Measurements from ENCODE around the gene POU5F2. TPM values are rescaled to one million over a fixed set of nuclear protein-coding genes. Genes with fewer than 3 reads are reported as not detected.

Gene POU5F2
- polyA plus RNA-seq, 2 of the 4 experiments (the other 2 are of a cell fraction), result 0.10 TPM; not detected in 1

- FAIRE-seq, result no peak
- WGBS (ENCODE audit: missing lambda C conversion rate), result 47% methylated on average over 4 of the region's 4 CpGs
These were observed 24.2 kb downstream of the POU5F2 start for GRCh38 chr5:93717162-93717561.

GRCh38 chr5:93716453-93716852 lies 24.9 kb downstream of the POU5F2 start:
- CTCF ChIA-PET, result interaction anchor here (0.6 kb wide), 1 partner anchor 115 kb away, joined by 5 read pairs; no protein-coding TSS in a partner anchor

More at GRCh38 chr5:93717162-93717561, 24.2 kb downstream of the POU5F2 start:
- Histone ChIP-seq H3K4me2 (peak overlapping the region; percentile 15; the same call in 2 of the 3 replicates), H3K4me1 (peaks cover 11% of the 10 kb centered on the region), H3K27ac (no peak overlapping the region), H3K9me3 (no peaks in the 10 kb centered on the region), H3K4me3 (no peak overlapping the region)
- peak in 1 of 2 experiments; percentile 33; a peak in 1 of 6 replicates for ATAC-seq
- DNase-seq (ENCODE audit: low read depth in 1 of 2, low spot score in 1 of 2), result peak in 1 of 2 experiments; percentile 31
- CTCF ChIA-PET, result interaction anchor here (0.6 kb wide), 2 partner anchors 114 to 1004 kb away, joined by 3 to 5 read pairs; no protein-coding TSS in a partner anchor
- POLR2A ChIA-PET, result no interaction called here
- TF ChIP-seq ZC3H11A (IDR thresholded peaks at IDR 0.05), result no peak
- TF ChIP-seq BCL3 (IDR thresholded peaks at IDR 0.05), result no peak
- TF ChIP-seq JUNB (IDR thresholded peaks at IDR 0.05), result no peak
- TF ChIP-seq POLR2AphosphoS2 (conservative IDR thresholded peaks at IDR 0.05; ENCODE audit: low read length), result no peak
- no peak for TF ChIP-seq HDAC2 (IDR thresholded peaks at IDR 0.05)
- no peak for TF ChIP-seq EP300 (IDR thresholded peaks at IDR 0.05)
- no peak for TF ChIP-seq EHF (CRISPR knock-in tag; IDR thresholded peaks at IDR 0.05)
- no peak for TF ChIP-seq BHLHE40 (IDR thresholded peaks at IDR 0.05; ENCODE audit: low read depth, low read length)
- TF ChIP-seq FOSL2 (IDR thresholded peaks at IDR 0.05), result no peak
- TF ChIP-seq FOSL2 (CRISPR knock-in tag; IDR thresholded peaks at IDR 0.05), result no peak
- no peak for TF ChIP-seq E2F6 (IDR thresholded peaks at IDR 0.05; ENCODE audit: borderline replicate concordance, low read depth)
- no peak for TF ChIP-seq CHD2 (IDR thresholded peaks at IDR 0.05; ENCODE audit: low read length, partially characterized antibody)
- TF ChIP-seq JUN (IDR thresholded peaks at IDR 0.05), result no peak
- TF ChIP-seq USF2 (IDR thresholded peaks at IDR 0.05), result no peak
- no peak for TF ChIP-seq RAD21 (conservative IDR thresholded peaks at IDR 0.05 in 1 of 2, IDR thresholded peaks at IDR 0.05 in 1 of 2)
- TF ChIP-seq FOSB (CRISPR knock-in tag; IDR thresholded peaks at IDR 0.05), result no peak
- no peak for TF ChIP-seq TP53 (CRISPR knock-in tag; IDR thresholded peaks at IDR 0.05)
- TF ChIP-seq CEBPB (IDR thresholded peaks at IDR 0.05), result no peak
- TF ChIP-seq CTCF (IDR thresholded peaks at IDR 0.05), result no peak

More at GRCh38 chr5:93716453-93716852, 24.9 kb downstream of the POU5F2 start:
- FAIRE-seq (no peak), DNase-seq (ENCODE audit: low read depth in 1 of 2, low spot score in 1 of 2) (no peak), ATAC-seq (no peak)
- Histone ChIP-seq H3K27ac (no peak overlapping the region), H3K4me3 (no peak overlapping the region), H3K4me2 (no peak overlapping the region), H3K9me3 (no peaks in the 10 kb centered on the region), H3K4me1 (peaks cover 11% of the 10 kb centered on the region)
- TF ChIP-seq ATOH8 (CRISPR knock-in tag; IDR thresholded peaks at IDR 0.05; ENCODE audit: low read depth) (no peak), CEBPB (IDR thresholded peaks at IDR 0.05) (no peak), RAD21 (conservative IDR thresholded peaks at IDR 0.05 in 1 of 2, IDR thresholded peaks at IDR 0.05 in 1 of 2) (no peak), HDAC2 (IDR thresholded peaks at IDR 0.05) (no peak), TP53 (CRISPR knock-in tag; IDR thresholded peaks at IDR 0.05) (no peak), EP300 (IDR thresholded peaks at IDR 0.05) (no peak), MYC (IDR thresholded peaks at IDR 0.05; ENCODE audit: borderline replicate concordance, low read length) (no peak), HOXA7 (CRISPR knock-in tag; IDR thresholded peaks at IDR 0.05) (no peak)
- POLR2A ChIA-PET, result no interaction called here
